H54 (cell line): Measurements from ENCODE around the gene CD9.
"Not testable (repeated sequence)": the region's sequence is repeated elsewhere in the genome, so short reads cannot be mapped to it uniquely, and the experiment has no call there.

Experiments
- DNase-seq: peaks from one replicate; pipeline ENCODE4 v3.0.0; 2011; ENCODE audit warnings: low spot score, mixed read lengths; ENCODE audit not compliant: insufficient read length
- FAIRE-seq: peaks from 3 replicates; lab custom pipeline; 2011; peaks lifted over from hg19 to GRCh38; lab: Jason Lieb, UNC
- POLR2A ChIP-seq: IDR thresholded peaks from 2 replicates; pipeline ENCODE4 v1.6.1; 2011; ENCODE audit warnings: low read depth, mild to moderate bottlenecking, low read length

Gene CD9

GRCh38 chr12:6185961-6186827 lies 14.0 kb upstream of the CD9 start:
- FAIRE-seq: no peak
- TF ChIP-seq POLR2A: no peak
- no peak for DNase-seq

- DNase-seq (no peak), FAIRE-seq (no peak)
- TF ChIP-seq POLR2A: no peak
Measured at GRCh38 chr12:6187948-6188793, 12.0 kb upstream of the CD9 start.

- DNase-seq (no peak), FAIRE-seq (no peak)
- TF ChIP-seq POLR2A: no peak
Measured at GRCh38 chr12:6189028-6189427, 11.2 kb upstream of the CD9 start.

- not testable (repeated sequence) for FAIRE-seq
Measured at GRCh38 chr12:6189952-6190598, 10.1 kb upstream of the CD9 start.

GRCh38 chr12:6190767-6191530 lies 9.3 kb upstream of the CD9 start:
- not testable (repeated sequence) for FAIRE-seq, DNase-seq

More at GRCh38 chr12:6189952-6190598, 10.1 kb upstream of the CD9 start:
- DNase-seq: not testable (repeated sequence)

GRCh38 chr12:6192604-6193380 lies 7.4 kb upstream of the CD9 start:
- no peak for FAIRE-seq
- DNase-seq: no peak
- TF ChIP-seq POLR2A: no peak

- no peak for FAIRE-seq
- no peak for DNase-seq
- TF ChIP-seq POLR2A: no peak
Measured at GRCh38 chr12:6193853-6194815, 6.1 kb upstream of the CD9 start.

GRCh38 chr12:6195665-6196535 lies 4.3 kb upstream of the CD9 start:
- DNase-seq (peak; percentile 99), FAIRE-seq (peak; percentile 73)
- no peak for TF ChIP-seq POLR2A

- FAIRE-seq (no peak), DNase-seq (no peak)
- TF ChIP-seq POLR2A: no peak
Measured at GRCh38 chr12:6198051-6198450, 2.1 kb upstream of the CD9 start.

- no peak for FAIRE-seq
- DNase-seq: no peak
- no peak for TF ChIP-seq POLR2A
Measured at GRCh38 chr12:6198556-6198955, 1.6 kb upstream of the CD9 start.
